ENCODE results near the gene AKAP5.

The AKAP5 gene, protein sequence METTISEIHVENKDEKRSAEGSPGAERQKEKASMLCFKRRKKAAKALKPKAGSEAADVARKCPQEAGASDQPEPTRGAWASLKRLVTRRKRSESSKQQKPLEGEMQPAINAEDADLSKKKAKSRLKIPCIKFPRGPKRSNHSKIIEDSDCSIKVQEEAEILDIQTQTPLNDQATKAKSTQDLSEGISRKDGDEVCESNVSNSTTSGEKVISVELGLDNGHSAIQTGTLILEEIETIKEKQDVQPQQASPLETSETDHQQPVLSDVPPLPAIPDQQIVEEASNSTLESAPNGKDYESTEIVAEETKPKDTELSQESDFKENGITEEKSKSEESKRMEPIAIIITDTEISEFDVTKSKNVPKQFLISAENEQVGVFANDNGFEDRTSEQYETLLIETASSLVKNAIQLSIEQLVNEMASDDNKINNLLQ
- total RNA-seq = 0.17 to 11.9 (median 1.2) reads per million in 18 experiments

DNA sequence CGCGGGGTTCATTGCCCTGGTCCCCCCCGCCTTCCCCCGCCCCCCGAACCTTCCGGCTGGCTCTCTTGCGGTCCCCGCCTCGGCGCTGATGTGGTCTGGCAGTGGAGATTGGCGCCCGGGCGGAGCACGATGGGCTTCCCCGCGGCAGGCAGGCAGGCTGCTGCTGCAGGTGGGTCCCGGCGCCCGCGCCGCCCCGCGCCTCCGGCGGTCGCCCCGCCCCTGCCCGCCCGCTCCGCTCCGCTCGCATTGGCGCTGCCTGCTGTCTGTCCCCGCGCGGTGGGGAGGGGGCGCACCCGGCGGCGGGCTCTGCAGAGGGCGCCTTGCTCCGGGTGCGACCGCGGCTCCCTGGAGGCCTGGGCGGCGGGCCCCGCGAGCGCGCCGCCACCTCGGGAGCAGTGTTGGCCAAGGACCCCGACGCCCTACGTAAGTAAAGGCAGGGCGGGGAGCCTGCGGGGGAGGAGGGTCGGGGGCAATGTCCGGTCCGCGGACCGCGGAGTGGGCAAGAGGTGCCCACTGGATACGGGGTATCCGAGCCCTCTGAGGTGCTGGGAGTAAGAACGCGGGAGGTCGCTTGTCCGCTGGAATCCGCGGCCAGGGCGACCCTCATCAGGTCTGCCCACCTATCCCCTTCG, at the start of gene AKAP5:
TSS of gene AKAP5 (plus strand) at position 309 of the 632 bp plus-strand sequence. CDS start 2,896 bp downstream, outside the sequence.
- DNase-seq = no peak

DNA sequence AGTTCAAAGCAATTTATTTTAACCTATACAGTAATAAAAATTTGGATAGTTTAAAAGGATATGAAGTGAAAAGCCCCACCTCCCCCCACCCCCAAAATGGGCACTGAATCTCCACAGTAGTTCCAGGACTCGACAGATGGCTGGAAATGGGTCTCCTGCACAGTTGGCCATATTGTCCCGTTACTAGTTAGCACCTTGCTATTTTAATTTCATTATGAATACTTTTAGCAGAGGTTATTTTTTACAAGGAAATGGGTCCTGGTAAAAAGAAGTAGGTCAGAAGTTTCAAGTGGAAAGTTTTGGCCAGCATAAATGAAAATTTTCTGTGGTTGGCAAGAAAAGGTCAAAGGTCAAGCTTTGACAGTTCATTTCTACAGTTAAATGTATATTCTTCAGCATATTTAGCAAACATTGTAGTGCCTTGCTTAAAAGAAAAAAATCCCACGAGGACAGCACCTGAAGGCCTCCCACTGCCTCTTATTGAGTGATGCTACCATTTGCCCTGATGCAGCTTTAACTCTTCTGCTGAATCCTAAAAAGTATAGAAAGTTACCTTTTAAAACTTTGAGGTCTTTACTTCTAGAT, 48.9 kb upstream of the AKAP5 start:
- DNase-seq = no peak

DNA sequence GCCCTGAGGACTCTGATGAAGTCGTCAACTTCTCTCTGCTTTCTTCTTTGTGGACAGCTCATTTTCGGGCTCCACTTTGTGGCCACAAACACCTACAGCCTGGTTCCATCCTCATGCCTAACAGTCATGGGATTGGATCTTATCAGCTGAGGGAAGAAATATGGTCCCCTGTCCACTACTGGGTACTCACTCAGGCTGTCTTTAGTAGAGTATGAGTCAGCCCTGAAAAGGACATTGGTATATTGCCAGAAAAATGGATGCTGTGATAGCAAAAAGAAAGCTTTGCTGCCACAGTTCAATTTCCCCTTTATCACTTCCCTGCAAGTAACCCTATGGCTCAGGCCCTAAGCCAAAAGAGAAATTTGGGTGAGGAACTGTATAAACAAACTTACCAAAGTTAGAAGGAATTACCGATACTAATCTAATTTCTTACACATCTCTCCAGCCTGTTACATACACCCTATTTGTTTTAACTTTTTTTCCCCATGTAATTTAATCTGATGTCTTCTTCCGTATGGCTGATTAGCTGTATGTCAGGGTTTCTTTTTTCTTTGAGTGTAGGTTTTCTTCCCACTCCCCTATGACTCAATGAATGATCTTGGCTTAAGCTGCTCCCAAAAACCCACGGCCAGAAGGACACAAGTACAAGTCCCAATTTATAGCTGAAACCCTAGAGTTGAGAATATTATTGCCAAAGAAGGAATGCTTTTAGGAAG, 48.1 kb upstream of the AKAP5 start:
- DNase-seq = peak; percentile 73 to 77

DNA sequence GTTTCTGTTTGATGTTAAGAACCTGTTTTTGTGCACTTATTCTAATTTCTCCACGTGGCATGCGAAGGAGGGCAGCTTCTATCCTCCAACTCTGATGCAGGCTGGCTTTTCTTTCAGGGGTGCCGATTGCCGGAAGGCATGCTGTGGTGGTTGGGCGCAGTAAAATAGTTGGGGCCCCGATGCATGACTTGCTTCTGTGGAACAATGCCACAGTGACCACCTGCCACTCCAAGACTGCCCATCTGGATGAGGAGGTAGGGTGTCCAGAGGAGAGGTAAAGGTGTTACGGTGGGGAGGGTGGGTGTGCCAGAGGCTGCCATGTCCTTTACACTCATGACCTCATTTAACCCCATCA, 47.6 kb upstream of the AKAP5 start:
- no peak for DNase-seq

DNA sequence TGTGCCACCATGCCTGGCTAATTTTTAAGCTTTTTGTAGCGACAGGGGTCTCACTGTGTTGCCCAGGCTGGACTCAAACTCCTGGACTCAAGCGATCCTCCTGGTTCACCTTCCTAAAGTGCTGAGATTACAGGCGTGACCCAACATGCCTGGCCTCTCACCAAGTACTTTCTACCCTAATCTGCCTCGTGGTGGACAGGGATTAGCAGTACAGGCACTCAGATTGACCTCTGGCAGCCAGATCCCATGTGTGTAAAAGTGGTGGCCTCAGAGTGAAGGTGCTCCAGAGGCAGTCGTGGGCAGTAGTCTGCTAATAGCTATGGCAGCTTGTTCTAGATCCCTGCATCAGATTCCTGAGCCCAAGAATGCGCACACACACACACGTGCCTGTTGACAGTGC, 46.3 kb upstream of the AKAP5 start:
- DNase-seq = no peak

DNA sequence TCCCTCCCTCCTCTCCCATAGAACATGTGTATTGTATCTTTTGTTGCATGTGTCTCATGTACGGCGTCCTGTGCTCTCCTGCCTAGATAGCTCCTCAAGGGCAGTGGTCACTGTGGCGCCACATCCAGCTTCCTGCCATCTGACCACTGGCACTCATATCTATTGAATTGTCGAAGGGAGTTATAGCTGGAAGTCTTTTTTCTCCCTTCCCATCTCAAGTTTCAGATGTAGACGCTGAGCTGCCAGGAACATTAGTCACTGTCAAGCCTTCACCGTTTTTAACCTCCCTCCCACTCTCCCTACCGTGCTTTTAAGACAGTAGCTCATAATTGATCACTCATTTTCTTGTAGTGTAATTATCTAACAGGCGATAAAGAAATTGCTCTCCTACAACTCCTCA, 44.1 kb upstream of the AKAP5 start:
- DNase-seq = no peak

DNA sequence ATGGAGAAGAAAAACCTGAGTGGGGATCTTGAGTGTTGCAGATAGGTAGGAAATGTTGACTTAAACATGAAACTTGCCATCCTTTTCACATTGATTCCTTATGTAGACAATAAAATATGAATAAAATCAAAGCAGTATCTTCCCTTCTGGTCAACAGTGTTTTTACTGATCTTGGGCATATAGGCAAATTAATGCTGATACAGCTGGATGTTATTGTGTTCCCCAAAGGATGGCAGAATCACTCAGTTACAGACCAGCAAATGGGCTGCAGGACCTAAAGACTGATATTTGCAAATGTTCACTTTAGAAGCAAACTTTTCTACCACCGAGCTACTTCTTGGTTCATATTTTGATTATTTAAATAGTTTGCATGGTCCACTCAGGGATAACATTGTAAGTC, 43.3 kb upstream of the AKAP5 start:
- no peak for DNase-seq

DNA sequence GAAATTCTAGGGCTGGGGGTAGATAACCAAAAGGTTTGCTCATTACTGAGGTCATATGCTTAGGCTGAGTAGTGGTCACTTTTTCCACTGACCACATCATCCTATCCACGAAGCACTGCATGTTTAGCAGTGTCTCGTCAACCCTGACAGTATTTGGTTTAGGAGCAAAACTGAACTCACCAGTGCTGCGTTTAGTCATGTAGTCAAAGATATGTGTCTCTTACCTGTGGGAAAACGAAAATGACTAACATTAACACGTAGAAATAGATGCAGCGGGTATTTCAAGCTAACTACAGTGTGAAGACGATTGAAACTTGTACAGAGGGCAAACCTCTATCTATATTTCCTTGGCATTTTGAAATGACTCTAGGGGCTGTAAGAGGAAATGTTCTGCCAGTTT, 42.5 kb upstream of the AKAP5 start:
- DNase-seq = no peak

DNA sequence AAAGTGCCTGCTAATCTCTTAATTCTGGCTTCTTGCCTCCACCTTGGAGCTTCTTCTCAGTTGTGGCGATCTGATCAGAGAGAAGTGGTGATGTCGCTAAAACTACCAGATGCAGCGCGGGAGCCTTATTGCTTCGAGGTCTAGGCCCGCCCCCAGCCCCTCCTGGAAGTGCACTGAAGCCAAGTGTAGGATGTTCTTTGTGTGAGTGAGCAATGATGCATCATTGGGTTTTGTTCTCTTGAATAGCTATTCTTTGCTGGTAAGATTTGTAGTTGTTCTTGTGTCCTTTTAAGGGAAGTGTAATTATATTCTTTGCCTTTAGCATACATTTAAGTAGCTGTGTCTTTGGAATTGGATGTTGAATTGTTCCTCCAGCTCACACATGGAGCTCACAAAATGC, 41.3 kb upstream of the AKAP5 start:
- no peak for DNase-seq

DNA sequence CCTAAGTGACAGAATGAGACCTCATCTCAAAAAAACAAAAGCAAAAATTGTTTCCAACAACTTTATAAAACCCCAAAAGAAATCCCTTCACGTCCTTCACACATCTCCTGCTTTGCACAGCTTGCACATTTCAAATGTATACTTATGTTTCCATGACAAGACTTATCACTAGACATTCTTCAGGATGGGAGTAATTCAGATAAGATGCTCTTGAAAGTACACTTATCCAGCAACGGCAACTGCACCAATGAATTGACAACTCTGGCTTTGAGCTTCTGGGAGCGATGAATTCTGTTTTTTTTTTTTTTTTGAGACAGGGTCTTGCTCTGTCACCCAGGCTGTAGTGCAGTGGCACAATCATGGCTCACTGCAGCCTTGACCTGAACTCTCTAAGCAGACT, 30.8 kb upstream of the AKAP5 start:
- no peak for DNase-seq

DNA sequence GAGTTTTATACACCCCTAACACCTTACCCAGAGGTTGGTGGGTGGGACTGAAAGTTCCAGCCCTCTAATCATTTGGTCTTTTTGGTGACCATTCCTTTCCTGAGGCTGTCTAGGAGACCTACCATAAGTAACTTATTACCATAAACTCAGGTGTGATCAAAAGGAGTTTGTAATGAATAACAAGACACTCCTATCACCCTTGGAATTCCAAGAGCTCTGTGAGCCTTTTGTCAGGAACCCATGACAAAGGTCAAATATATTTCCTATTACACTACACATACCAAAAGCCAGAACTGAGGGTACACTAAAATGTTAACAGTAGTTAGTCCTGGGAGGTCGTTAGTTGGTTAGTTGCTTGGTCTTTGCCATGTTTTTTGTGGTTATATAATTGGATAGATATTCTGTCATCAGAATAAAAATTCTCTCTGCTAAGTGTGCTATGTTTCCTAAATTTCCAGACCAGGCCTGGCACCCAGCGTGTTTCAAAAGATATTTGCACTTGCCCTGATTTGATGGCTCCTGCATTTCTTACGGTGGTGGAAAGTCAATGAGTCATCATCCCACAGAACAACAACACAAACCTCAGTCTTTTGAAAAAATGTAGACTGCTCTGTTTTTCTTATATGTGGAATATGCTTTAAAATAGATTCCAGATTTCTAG, 27.0 kb upstream of the AKAP5 start:
- no peak for DNase-seq

DNA sequence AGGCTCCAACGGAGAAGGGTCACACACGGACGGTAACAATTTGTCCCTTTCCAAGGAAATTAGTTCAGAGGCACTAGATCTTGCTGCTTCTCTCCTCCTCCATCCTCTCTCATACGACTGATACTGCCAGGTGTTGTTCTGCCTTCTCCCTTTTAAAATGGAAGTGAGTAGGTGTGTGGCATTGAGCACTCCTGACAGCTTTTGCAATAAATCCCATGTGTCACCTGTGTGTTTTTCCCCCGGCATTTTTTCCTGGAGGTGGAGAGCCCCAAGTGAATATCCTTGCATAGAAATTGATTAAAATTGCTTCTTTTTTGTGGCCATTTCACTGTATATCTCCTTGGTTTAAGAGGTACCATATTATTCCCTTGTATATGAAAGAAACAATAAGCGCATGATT, 26.2 kb upstream of the AKAP5 start:
- DNase-seq = no peak

DNA sequence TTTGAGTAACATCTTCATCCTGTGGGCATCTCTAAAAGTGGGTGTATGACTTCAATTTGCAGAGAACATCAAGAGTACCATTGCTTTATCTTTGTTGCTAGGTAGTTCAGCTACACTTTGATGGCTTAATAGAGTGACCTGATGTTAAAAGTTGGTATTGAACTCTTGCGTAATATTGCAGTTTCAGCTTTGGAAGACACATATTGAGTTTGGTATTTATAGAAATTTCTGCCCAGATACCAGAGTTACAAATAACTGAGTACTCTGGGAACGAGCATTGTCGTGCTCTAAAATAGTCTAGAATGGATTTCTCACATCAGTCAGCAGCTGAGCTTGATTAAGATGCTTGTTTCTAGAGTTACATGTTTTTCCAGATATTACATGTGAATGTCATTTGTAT, 24.8 kb upstream of the AKAP5 start:
- no peak for DNase-seq

DNA sequence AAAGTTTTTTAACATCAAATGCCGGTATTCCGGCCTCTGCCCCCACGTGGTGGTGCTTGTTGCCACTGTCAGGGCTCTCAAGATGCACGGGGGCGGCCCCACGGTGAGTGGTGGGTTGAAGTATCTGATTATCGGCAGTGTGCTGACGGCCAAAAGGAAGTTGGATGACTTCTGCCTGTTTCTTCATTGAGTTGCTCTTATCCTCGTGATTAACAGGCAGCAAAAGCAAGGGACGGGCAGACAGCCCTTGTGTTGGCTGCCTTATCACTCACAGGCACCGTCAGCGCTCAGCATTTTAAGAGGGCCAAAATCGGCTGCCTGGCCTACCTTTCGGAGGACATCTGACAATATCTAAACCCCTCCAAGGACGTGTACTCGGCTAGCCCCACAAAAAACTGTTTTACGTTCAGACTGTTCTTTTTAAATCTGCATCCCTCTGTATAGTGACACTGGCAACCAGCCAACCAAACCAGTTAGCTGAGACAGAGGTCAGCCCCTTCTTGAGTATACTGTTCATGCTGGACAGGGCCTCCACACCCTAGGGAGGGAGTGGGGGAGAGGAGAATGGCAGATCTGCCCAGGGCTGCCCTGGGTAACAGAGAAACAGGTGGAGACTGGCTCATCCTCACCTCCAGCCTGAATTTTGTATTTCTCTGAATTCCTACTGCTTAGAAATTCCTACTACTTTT, 22.9 kb upstream of the AKAP5 start:
- no peak for DNase-seq

DNA sequence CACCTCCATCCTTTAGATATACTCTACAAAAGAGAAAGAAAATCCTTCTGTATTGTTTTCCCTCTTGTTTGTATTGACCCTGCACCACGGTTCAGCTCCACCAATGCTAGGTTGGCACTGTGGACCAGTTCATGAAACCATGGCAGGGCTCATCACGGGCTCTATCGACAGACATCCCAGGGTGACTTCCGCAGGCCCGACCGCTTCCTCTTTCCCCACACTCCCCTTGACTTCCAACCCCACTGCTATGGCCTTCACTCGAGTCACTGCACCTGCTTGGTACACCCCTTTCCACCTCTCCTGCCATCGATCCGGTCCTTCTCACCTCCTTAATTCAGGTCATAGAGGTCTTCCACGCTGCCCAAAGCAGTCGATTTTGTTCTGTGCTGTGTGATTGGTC, 21.2 kb upstream of the AKAP5 start:
- no peak for DNase-seq

DNA sequence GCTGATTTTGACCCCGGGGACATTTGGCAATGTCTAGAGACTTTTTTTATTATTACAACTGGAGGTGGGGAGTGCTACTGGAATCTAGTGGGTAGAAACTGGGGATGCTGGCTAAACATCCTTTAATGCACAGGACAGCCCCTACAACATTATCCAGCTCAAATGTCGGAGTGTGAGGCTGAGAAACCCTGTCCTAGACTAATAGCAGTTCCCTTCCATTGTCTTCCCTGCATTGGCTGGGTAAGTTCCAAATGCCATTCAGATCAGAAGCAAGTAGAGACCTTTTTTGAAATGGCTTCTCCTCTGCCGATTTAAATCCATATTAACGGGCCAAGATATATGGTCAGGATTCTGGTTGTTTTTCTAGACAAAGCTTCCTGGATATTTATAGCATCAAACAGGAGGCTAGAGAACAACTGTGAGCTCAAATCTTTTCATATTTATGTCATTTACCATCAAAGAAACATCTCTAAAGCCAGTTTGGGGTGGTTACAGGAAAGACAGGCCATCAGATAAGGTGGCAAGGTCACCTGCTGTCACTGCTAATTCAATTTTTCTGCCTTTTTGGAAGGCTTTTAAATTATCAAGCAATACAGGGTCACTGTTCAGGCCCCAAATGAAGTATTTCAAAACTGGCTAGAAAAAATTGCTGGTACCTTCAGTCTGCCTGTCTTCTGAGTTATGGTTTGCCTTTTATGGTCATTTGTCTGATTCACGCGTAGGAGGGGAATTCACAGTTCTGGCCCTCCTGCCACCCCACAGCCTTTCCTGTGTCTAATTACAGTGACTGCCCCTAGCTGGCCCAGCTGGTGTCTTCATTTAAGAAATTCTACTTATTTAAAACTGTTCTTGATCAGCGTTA, 20.1 kb upstream of the AKAP5 start:
- DNase-seq = peak; percentile 14 to 66

DNA sequence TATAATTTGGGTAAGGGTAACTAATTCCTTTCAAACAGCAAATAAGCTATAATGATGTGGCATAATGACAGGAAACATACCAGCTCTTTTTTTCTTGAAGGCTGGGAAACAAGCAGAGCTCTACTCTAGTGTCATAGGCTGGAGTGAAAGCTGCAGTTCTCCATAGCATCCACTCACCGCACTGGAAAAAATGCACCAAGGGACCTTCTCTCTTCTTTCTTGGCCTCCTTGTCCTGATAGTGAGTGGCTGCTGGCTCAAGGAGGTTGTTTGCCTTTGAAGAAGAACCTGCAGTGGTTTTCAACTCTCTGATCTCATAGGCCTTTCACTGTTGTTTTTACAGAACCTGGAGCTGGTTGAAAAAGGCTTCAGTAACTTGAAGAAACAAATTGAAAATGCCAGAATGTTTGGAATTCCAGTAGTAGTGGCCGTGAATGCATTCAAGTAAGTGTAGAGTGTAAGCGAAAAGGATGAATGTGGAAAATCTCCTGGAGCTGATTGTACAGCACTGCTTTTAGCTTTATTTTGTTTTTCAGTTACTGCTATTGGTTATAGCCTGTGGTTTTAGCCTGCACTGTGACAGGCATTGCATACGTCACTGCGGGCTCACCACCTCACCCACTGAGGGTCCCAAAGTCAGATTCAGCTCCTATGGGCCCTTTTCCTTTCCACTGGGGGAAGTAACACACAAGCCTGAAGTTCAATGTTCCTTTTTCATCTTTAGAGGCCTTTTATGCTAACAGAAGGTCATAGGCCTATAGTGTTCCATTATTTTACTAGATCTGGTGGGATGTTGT, 17.2 kb upstream of the AKAP5 start:
- no peak for DNase-seq

DNA sequence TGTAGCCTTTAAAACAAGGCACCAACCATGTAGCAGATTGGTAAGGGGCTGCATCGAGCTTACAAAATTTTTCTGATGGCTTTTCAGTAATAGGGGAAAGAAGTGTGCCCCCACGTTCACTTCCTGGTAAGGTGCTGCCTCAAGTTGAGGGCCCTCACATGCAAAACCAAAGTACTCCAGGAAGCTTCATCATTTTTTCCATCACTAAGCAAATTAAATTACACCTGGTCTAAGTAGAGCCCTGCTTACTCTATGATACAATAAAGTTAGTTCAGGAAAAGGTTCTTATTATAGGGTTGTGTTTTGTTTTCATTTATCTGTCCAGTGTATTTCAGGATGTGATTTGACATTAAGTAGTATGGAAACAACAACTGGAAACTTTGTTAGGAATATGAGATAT, 15.0 kb upstream of the AKAP5 start:
- no peak for DNase-seq

DNA sequence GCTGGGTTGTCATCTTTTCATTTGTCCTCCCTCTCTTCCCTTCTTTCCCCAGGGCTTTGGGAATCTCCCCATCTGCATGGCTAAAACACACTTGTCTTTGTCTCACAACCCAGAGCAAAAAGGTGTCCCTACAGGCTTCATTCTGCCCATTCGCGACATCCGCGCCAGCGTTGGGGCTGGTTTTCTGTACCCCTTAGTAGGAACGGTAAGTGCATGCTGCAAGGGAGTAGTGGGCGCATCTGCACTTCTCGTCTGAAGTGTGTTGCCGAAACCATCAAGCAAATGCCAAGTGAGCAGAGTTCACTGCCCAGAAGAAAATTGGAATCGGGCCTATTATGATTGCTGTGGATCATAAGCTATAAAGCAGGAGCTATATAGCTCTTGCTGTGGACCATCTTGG, 10.6 kb upstream of the AKAP5 start:
- no peak for DNase-seq

DNA sequence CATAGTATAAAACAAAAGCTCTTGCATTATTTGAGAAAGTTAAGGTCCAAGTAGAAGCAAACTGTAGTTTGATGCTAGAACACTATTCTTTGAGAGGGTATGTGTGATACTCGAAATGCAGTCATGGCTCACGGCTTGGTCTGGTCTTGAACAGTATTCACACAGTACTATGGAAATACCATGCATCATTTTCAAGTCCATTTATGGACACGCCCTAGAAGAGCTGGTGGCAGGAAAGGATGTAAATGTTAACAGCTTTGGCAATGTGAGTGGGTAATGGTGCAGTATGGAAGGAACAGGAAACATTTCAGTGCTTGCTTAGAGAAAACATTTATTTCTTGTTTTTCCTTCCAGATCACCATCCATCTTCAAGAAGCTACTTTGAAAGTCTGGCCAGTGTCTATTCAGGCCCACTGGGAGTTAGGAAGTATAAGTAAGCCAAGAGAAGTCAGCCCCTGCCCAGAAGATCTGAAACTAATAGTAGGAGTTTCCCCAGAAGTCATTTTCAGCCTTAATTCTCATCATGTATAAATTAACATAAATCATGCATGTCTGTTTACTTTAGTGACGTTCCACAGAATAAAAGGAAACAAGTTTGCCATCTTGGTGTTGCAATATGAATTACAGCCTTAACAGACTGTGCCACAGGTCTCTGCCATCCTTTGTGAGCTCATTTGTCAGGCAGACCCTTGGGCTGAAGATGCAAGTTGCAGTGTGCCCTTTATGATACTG, 5.7 kb upstream of the AKAP5 start:
- DNase-seq = no peak
